ENCODE data around the gene SNPH. TPM values are rescaled to one million over a fixed set of nuclear protein-coding genes. Genes with fewer than 3 reads are reported as not detected.
A peak's percentile ranks its signal among the peaks of the same experiment; 100 is the strongest.

The SNPH gene
- total RNA-seq, 1 donor from 2014 or later = 6.3 TPM

- no peak for DNase-seq
Measured at GRCh38 chr20:1287787-1288569, 21.9 kb downstream of the SNPH start.

- peak; percentile 74 for DNase-seq
Measured at GRCh38 chr20:1291191-1291741, 25.2 kb downstream of the SNPH start.

- no peak for DNase-seq
Measured at GRCh38 chr20:1292620-1293019, 26.5 kb downstream of the SNPH start.

GRCh38 chr20:1293641-1294379 is 27.7 kb downstream of the SNPH start:
- DNase-seq = no peak

- no peak for DNase-seq
Measured at GRCh38 chr20:1294497-1294896, 28.4 kb downstream of the SNPH start.

- no peak for DNase-seq
Measured at GRCh38 chr20:1295276-1295930, 29.3 kb downstream of the SNPH start.

- DNase-seq = no peak
Measured at GRCh38 chr20:1296117-1296610, 30.1 kb downstream of the SNPH start.

- no peak for DNase-seq
Measured at GRCh38 chr20:1296922-1297321, 30.8 kb downstream of the SNPH start.

- no peak for DNase-seq
Measured at GRCh38 chr20:1297486-1297885, 31.4 kb downstream of the SNPH start.

GRCh38 chr20:1298166-1298565 is 32.1 kb downstream of the SNPH start:
- no peak for DNase-seq

- DNase-seq = no peak
Measured at GRCh38 chr20:1298888-1299511, 32.9 kb downstream of the SNPH start.

GRCh38 chr20:1299522-1299921 is 33.4 kb downstream of the SNPH start:
- no peak for DNase-seq

GRCh38 chr20:1300083-1300840 is 34.2 kb downstream of the SNPH start:
- DNase-seq = no peak

- peak; percentile 63 for DNase-seq
Measured at GRCh38 chr20:1301031-1301529, 35.0 kb downstream of the SNPH start.

- no peak for DNase-seq
Measured at GRCh38 chr20:1302685-1303541, 36.8 kb downstream of the SNPH start.

- DNase-seq = no peak
Measured at GRCh38 chr20:1304710-1305515, 38.8 kb downstream of the SNPH start.

GRCh38 chr20:1305712-1306111 is 39.6 kb downstream of the SNPH start:
- no peak for DNase-seq

GRCh38 chr20:1306316-1307135 is 40.4 kb downstream of the SNPH start:
- no peak for DNase-seq

GRCh38 chr20:1307171-1307570 is 41.1 kb downstream of the SNPH start:
- DNase-seq = no peak

All from dermis blood vessel endothelial cell (primary cell).